NCI-H2107 (cell line): Measurements from ENCODE around the gene ENDOU.
"Not testable (repeated sequence)": the region's sequence is repeated elsewhere in the genome, so short reads cannot be mapped to it uniquely, and the experiment has no call there.

Source experiments
- DNase-seq: peaks from one replicate; lab custom pipeline; 2025; lab: John Stamatoyannopoulos, UW

The ENDOU gene

GRCh38 chr12:47686645-47687240 lies 38.5 kb downstream of the ENDOU start:
- DNase-seq, result no peak

DNA sequence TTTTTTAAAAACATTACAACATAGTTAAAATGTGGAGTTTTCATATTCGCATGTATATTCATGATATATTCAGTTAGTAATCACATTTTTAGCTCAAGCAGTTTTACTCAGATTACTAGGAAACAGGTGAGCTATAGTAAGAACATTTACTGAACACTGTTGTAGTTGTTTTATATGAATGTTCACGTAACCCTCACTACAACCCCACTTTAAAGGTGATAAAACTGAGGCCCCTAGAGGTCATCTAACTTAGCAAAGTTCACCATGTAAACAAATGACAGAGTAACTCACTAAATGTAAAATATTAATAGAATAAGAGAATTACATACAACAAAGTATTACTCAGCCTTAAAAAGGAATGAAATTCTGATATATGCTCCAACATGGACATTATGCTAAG lies 45.5 kb downstream of the ENDOU start:
- no peak for DNase-seq

DNA sequence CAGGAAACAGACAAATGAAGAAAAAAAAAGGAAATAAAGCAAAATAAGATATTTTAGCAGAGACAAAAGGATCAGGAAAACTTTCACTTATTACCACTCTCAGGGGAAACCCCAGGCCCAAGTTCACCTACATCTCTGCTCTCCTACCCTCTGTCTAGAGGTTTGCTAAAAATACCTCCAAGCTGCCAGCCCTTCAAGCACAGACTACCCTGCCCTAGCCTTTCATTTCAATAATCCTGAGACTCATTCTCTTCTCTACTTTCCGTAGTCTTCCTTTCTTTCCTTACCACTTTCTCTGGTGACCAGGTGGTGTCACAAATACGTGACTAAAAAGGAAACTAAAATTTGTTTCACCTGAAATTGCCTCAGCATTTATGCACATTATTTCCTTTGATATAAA lies 53.2 kb downstream of the ENDOU start:
- DNase-seq, result no peak

DNA sequence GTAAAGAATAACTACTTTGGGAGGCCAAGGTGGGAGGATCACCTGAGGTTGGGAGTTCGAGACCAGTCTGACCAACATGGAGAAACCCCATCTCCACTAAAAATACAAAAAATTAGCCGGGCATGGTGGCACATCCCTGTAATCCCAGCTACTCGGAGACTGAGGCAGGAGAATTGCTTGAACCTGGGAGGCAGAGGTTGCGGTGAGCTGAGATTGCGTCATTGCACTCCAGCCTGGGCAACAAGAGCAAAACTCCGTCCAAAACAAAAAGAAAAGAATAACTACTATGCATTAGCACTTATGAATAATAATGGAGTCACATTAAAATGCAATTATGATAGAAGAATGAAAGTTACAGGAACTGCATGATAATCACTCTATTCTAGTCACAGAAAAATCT lies 57.4 kb downstream of the ENDOU start:
- not testable (repeated sequence) for DNase-seq
